Urinary bladder (tissue), 4 donors: ENCODE measurements around the gene TOX4. TPM values are rescaled to one million over a fixed set of nuclear protein-coding genes. Genes with fewer than 3 reads are reported as not detected.
A peak's percentile ranks its signal among the peaks of the same experiment; 100 is the strongest.
"Not testable (repeated sequence)": the region's sequence is repeated elsewhere in the genome, so short reads cannot be mapped to it uniquely, and the experiment has no call there.

Experiments used
- DNase-seq: peaks from one replicate; pipeline ENCODE4 v3.0.0-alpha.2; 2015; ENCODE audit errors: extremely low spot score
- H3K27ac ChIP-seq: one replicate; pipeline ENCODE4 v1.5.1; 2013; ENCODE audit warnings: low read depth, mild to moderate bottlenecking, moderate library complexity
- H3K36me3 ChIP-seq: one replicate; pipeline ENCODE4 v1.6.1; 2013; ENCODE audit warnings: mild to moderate bottlenecking, moderate library complexity; ENCODE audit not compliant: insufficient read depth
- H3K4me1 ChIP-seq: one replicate; pipeline ENCODE4 v1.6.1; 2013; ENCODE audit warnings: mild to moderate bottlenecking, moderate library complexity; ENCODE audit not compliant: insufficient read depth
- H3K4me3 ChIP-seq: one replicate; pipeline ENCODE4 v1.5.1; 2013; ENCODE audit warnings: low read depth, low read length
- WGBS: extraction: QIAGEN DNeasy Blood & Tissue Kit; methylation state at CpG from one replicate; pipeline ENCODE4 v1.1.7; 2013; 5-methylcytosine and 5-hydroxymethylcytosine counted together
- polyA plus RNA-seq: library from polyadenylated mRNA; stranded (reverse); fragments of 200-250 nt; gene quantifications from one replicate; pipeline ENCODE4 v1.2.3, GENCODE V29; 2013
- small RNA-seq: library from RNA; depleted of rRNA; stranded (forward); fragments of <200 nt; gene quantifications from one replicate; pipeline ENCODE3, GENCODE V24; 2014
- total RNA-seq: library from RNA; depleted of rRNA; stranded (reverse); fragments of >200 nt; gene quantifications from one replicate; pipeline ENCODE4 v1.2.3, GENCODE V29; 2014
- donor health status: healthy with polysubstance abuse.
- donor health status: healthy.

Gene TOX4
- total and polyA plus RNA-seq, 2 donors, result 25.9 to 46.5 TPM

- no peaks in the 10 kb centered on the region for H3K4me1 ChIP-seq
- H3K36me3 ChIP-seq, result no peaks in the 10 kb centered on the region
- no peak overlapping the region for H3K27ac ChIP-seq
- WGBS, result 54% methylated on average over 4 of the region's 4 CpGs
- H3K4me3 ChIP-seq, result no peak overlapping the region
- DNase-seq, result no peak
Observed at GRCh38 chr14:21534576-21534975, 57.6 kb downstream of the TOX4 start.

- Histone ChIP-seq H3K36me3 (no peaks in the 10 kb centered on the region), H3K4me3 (no peak overlapping the region), H3K27ac (no peak overlapping the region), H3K4me1 (no peaks in the 10 kb centered on the region)
- no peak for DNase-seq
- WGBS, result 24% methylated on average over 6 of the region's 6 CpGs
Observed at GRCh38 chr14:21535545-21536417, 58.8 kb downstream of the TOX4 start.

GRCh38 chr14:21536418-21537089 is 59.6 kb downstream of the TOX4 start:
- DNase-seq, result no peak
- H3K36me3 ChIP-seq, result no peaks in the 10 kb centered on the region

GRCh38 chr14:21537090-21537424 is 60.1 kb downstream of the TOX4 start:
- H3K27ac ChIP-seq, result no peak overlapping the region
- H3K4me3 ChIP-seq, result no peak overlapping the region
- no peak for DNase-seq
- no peaks in the 10 kb centered on the region for H3K4me1 ChIP-seq
- H3K36me3 ChIP-seq, result no peaks in the 10 kb centered on the region
- WGBS, result 11% methylated on average over 3 of the region's 3 CpGs

More at GRCh38 chr14:21536418-21537089, 59.6 kb downstream of the TOX4 start:
- 2% methylated on average over 25 of the region's 25 CpGs for WGBS
- H3K27ac ChIP-seq, result no peak overlapping the region
- no peaks in the 10 kb centered on the region for H3K4me1 ChIP-seq
- peak overlapping the region; percentile 22 for H3K4me3 ChIP-seq

- no peaks in the 10 kb centered on the region for H3K4me1 ChIP-seq
- DNase-seq, result no peak
- H3K27ac ChIP-seq, result no peak overlapping the region
- 20% methylated on average over 3 of the region's 3 CpGs for whole genome bisulfite sequencing
- H3K36me3 ChIP-seq, result no peaks in the 10 kb centered on the region
- no peak overlapping the region for H3K4me3 ChIP-seq
Observed at GRCh38 chr14:21539189-21539940, 62.4 kb downstream of the TOX4 start.

- Histone ChIP-seq H3K36me3 (no peaks in the 10 kb centered on the region), H3K4me1 (no peaks in the 10 kb centered on the region), H3K4me3 (no peak overlapping the region), H3K27ac (no peak overlapping the region)
- 89% methylated on average over 9 of the region's 9 CpGs for WGBS
- no peak for DNase-seq
Observed at GRCh38 chr14:21541413-21542074, 64.5 kb downstream of the TOX4 start.

- Histone ChIP-seq H3K27ac (no peak overlapping the region), H3K4me3 (no peak overlapping the region), H3K36me3 (no peaks in the 10 kb centered on the region), H3K4me1 (no peaks in the 10 kb centered on the region)
- 29% methylated on average over 7 of the region's 7 CpGs for WGBS
- DNase-seq, result no peak
Observed at GRCh38 chr14:21543521-21543960, 66.5 kb downstream of the TOX4 start.

GRCh38 chr14:21543963-21544362 is 67.0 kb downstream of the TOX4 start:
- no peak for DNase-seq
- Histone ChIP-seq H3K4me3 (no peak overlapping the region), H3K4me1 (no peaks in the 10 kb centered on the region), H3K27ac (no peak overlapping the region), H3K36me3 (no peaks in the 10 kb centered on the region)
- WGBS, result 62% methylated on average over 5 of the region's 5 CpGs

GRCh38 chr14:21544588-21544987 is 67.6 kb downstream of the TOX4 start:
- H3K4me3 ChIP-seq, H3K27ac ChIP-seq, H3K4me1 ChIP-seq, H3K36me3 ChIP-seq, DNase-seq: not testable (repeated sequence)
- 91% methylated on average over 7 of the region's 7 CpGs for WGBS

Small RNAs within 50 kb of the gene (small RNA-seq; reads per million reads assigned to genes)
- gene RN7SL650P, result not detected

Other genes starting within 250 kb of the TOX4 start
- 504 TPM for gene HNRNPC, start 207.8 kb upstream of the TOX4 start, total RNA-seq
- gene HNRNPC, start 207.8 kb upstream of the TOX4 start, polyA plus RNA-seq, result 476 TPM
- gene RPGRIP1, start 197.1 kb upstream of the TOX4 start, total RNA-seq, result 0.48 TPM
- gene RPGRIP1, start 197.1 kb upstream of the TOX4 start, polyA plus RNA-seq, result 0.15 TPM
- 66.0 TPM for gene SUPT16H, start 93.2 kb upstream of the TOX4 start, total RNA-seq
- 62.6 TPM for gene SUPT16H, start 93.2 kb upstream of the TOX4 start, polyA plus RNA-seq
- gene CHD8, start 21.1 kb upstream of the TOX4 start, total RNA-seq, result 65.3 TPM
- 29.9 TPM for gene CHD8, start 21.1 kb upstream of the TOX4 start, polyA plus RNA-seq
- gene RAB2B, start 236 bp upstream of the TOX4 start, total RNA-seq, result 34.3 TPM
- gene RAB2B, start 236 bp upstream of the TOX4 start, polyA plus RNA-seq, result 21.5 TPM
- gene METTL3, start 34.1 kb downstream of the TOX4 start, total RNA-seq, result 64.4 TPM
- 36.0 TPM for gene METTL3, start 34.1 kb downstream of the TOX4 start, polyA plus RNA-seq
- gene SALL2, start 49.2 kb downstream of the TOX4 start, total RNA-seq, result 6.4 TPM
- gene SALL2, start 49.2 kb downstream of the TOX4 start, polyA plus RNA-seq, result 11.9 TPM
- gene OR10G3, start 102.9 kb downstream of the TOX4 start, total RNA-seq, result not detected
- not detected for gene OR10G3, start 102.9 kb downstream of the TOX4 start, polyA plus RNA-seq
- gene OR10G2, start 157.7 kb downstream of the TOX4 start, total RNA-seq, result not detected
- not detected for gene OR10G2, start 157.7 kb downstream of the TOX4 start, polyA plus RNA-seq
- not detected for gene OR4E2, start 176.6 kb downstream of the TOX4 start, total RNA-seq
- gene OR4E2, start 176.6 kb downstream of the TOX4 start, polyA plus RNA-seq, result not detected
- not detected for gene OR4E1, start 196.6 kb downstream of the TOX4 start, total RNA-seq
- not detected for gene OR4E1, start 196.6 kb downstream of the TOX4 start, polyA plus RNA-seq